HG03060 (cell line): ENCODE results near the gene DOCK8.
"Not testable (repeated sequence)": the region's sequence is repeated elsewhere in the genome, so short reads cannot be mapped to it uniquely, and the experiment has no call there.

Experiments
- ATAC-seq: cut with Tn5 transposase; IDR thresholded peaks from one replicate; pipeline ENCODE4 v1.9.1; 2021; ENCODE audit warnings: low read depth, moderate number of reproducible peaks; ENCODE audit not compliant: unreplicated experiment

Gene DOCK8

DNA sequence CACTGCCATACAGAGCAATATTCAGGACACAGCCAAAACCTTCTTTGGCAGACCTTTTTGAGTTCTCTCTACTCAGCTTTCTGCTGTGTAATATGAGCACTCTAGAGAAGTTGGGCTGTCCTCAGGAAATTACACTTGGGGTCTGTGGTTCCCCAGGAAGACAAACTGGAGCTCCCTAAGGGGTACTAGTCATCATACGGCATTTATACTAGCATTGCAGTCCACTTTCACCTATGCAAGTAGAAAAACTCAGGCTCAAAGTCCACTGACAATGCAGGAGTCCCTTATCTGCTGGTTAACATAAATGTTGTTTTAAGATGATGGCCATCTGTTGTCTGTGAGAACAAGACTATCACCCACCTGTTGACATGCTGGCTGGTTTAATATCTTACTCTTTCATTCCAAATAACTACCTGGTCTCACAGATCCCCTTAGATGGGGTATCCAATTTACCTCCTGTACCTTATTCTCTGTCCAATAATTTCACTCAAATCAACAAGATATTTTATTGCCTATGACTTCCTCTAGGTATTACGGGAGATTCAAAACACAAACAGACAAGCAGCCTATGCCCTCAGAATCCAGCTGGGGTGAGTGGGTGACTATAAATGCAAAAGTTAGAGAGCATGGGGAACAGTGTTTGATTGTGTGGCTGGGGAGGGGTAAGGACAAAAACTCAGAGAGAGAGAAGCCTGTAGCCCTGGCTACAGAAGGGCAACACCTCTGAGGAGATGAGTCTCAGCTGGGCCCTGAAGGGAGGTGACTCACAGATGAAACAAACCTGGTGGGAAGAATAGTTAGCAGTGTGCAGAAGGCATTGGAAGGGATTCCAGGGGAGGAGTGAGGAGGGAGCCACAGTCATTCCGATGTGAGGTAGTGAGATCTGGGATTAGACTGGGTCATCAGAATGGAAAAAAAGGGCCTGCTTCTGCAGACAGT is 10.2 kb downstream of the DOCK8 start:
- no peak for ATAC-seq

DNA sequence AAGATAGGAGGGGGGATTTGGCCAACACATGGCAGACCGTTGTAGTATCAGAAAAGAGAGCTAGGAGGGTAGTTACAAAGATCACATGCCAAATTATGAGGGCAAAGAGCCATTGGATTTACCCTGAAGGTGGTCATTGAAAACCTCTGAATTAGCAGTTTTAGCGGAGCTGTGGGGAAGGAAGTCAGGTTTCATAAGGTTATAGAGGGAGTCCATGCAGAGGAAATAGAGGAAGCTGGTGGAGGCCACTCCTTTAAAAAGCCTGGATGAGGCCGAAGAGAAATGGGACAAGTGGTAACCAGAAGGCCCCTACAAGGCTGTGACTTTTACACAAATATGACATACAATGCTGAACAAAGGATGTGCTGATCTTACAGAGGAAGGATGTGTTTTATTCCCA is 13.2 kb downstream of the DOCK8 start:
- no peak for ATAC-seq

GRCh38 chr9:228929-229695 is 14.4 kb downstream of the DOCK8 start:
- ATAC-seq = no peak

DNA sequence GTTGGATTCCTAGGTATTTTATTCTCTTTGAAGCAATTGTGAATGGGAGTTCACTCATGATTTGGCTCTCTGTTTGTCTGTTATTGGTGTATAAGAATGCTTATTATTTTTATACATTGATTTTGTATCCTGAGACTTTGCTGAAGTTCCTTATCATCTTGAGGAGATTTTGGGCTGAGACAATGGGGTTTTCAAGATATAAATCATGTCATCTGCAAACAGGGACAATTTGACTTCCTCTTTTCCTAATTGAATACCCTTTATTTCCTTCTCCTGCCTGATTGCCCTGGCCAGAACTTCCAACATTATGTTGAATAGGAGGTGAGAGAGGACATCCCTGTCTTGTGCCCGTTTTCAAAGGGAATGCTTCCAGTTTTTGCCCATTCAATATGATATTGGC is 17.0 kb downstream of the DOCK8 start:
- ATAC-seq = not testable (repeated sequence)

GRCh38 chr9:233708-234107 is 19.0 kb downstream of the DOCK8 start:
- ATAC-seq = not testable (repeated sequence)

- no peak for ATAC-seq
Measured at GRCh38 chr9:237141-237857, 22.6 kb downstream of the DOCK8 start.

GRCh38 chr9:237858-238345 is 23.2 kb downstream of the DOCK8 start:
- ATAC-seq = no peak

DNA sequence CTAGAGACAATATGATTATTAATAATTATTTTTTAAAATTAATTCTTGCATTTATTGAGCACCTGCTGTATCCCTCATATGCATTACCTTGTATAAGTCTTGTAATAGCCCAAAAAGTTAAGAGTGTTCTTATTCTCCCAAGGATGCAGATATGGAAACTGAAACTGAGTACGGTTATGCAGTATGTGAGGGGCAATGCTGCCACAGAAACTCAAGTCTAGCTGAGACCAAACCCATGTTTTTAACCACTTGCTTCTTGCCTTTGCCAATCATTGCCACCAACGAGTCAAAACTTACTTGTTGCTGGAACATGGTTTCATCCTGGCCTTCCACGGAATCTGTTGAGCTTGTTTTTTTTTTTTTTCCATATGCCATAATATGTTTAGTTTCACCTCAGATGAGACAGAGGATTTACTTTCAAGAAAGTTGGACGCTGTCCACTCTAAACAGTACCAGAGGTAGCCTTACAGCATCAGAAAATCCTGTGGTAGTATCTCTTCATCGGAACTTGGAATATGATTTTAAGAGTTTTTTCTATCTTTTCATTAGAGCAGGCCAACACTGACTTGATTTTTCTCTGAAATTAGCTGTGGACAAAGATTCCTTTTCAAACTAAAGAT is 27.9 kb downstream of the DOCK8 start:
- ATAC-seq = no peak

DNA sequence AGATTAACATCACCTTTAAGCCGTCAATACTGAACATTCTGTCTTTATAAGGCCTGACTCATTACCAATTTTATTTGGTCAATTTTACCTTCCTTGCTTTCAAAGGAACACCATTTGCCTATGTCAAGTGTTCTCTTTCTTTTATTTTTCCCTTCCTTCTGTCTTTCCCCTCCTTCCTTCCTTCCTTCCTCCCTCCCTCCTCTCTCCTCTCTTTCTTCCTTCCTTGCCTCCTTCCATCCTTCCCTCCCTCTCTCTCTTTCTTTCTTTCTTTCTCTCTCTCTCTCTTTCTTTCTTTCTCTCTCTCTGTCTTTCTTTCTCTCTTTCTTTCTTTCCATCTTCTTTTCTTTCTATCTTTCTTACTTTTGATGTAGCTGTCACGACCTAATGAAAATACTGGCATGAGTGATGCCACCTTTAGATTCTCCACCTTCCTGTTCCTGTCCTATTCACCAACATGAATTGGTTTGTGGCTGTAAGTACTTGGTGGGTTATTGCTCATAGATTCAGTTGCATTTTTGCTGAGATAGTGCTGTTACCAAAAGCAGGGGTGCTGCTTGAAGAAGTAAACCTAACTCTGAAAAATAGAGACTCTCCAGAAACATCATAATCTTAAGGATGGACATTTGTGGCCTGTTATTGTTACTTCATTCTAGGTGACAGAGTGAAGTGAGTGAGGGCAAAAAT is 33.8 kb downstream of the DOCK8 start:
- no peak for ATAC-seq

DNA sequence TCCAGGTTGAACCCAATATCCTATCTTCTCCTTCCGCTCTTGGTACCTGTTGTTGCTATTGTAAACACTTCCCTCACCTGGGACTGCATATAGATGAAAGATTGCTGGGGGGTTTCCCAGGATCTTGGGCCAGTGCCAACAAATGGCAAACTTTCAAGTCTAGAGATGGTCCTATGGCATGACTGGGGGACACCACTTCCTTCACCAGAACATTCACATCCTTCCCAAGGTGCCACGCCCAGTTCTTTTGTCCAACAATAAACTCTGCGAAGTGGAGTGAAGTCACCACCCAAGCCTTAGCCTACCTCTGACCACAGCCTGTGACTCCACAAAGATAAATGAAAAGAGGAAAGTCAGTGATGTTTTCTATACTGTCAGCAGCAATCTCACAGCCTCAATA is 34.4 kb downstream of the DOCK8 start:
- ATAC-seq = no peak

DNA sequence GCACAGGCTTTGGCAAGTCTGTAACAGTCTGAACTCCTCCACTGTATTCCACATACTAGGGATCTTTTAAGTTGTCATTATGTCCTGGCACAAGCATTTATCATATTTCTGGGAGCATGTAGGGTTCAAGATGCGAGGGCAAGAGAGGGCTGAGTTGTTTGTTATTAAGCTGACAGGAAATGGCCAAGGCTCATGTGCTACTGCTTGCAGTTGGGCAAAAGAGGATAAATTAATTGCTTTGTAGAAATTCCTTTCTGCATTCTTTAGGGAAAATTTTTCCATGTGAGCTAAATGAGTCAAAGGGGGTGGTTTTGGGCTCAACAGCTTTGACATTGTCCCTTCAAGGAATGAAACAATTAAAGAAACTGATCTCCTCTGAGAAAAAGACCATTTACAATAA is 35.4 kb downstream of the DOCK8 start:
- no peak for ATAC-seq

DNA sequence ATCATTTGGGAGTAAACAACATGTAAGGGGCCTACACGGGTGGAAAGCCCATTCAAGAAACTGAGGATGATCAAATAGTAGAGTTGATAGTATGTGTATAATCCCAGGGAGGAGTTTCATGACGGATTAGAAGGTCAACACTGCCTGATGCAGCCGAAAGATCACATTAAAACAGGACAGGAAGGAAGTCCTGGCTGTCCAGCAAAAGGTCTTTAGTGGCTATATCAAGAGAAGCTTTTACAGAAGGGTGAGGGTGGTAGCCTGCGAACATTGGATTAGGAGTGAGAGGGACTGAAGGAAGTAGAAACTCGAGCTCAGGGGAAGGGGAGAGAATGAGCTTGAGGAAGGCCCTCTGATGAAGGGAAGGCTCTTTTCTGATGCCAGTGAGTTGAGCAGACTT is 36.0 kb downstream of the DOCK8 start:
- ATAC-seq = no peak

- ATAC-seq = no peak
Measured at GRCh38 chr9:251398-251797, 36.7 kb downstream of the DOCK8 start.

- ATAC-seq = no peak
Measured at GRCh38 chr9:253539-253938, 38.9 kb downstream of the DOCK8 start.

- ATAC-seq = no peak
Measured at GRCh38 chr9:254516-254915, 39.9 kb downstream of the DOCK8 start.

- ATAC-seq = no peak
Measured at GRCh38 chr9:257957-258356, 43.3 kb downstream of the DOCK8 start.

- no peak for ATAC-seq
Measured at GRCh38 chr9:259405-260404, 45.0 kb downstream of the DOCK8 start.

DNA sequence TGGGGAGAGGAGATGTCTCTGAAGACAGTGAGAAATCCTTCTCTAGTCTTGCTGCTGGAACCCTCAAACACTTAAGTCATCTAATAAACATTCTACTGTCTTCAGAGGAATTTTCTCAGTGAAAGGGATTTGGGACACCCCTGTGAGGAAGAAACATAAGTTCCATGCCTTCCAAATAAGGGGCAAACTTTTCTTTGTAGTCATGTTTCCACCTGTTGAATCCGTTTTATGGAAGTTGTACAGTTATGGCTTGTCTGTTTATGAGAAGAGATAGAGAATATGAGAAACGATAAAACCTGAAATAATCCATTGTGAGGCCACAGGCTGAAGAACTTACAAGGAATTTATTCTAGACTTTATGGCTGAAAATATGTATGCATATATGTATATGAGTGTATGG is 49.6 kb downstream of the DOCK8 start:
- no peak for ATAC-seq
